Measurements from ENCODE around the gene TNFRSF1B.

The TNFRSF1B gene

DNA sequence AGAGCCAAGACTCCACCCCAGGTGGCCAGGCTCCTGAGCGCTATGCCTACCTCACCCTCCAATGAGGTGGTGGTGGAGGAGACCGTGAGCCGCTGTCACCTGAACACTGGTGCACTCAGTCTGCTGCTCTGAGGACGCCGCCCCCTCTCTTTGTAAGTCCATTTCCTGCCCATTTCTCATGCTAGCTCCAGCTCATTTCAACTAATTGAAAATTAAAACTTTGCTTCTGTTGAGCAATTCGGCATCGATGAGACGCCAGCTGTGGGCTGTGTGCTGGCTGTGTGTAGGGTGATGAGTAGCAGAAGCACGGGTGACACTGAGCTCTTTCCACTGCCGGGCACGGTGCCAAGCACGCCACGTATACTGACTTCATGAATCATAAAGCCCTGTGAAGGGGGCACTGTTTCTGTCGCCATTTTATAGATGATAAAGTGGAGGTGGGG, 11.2 kb downstream of the TNFRSF1B start:
- Histone ChIP-seq H3K27me3 (ENCODE audit: insufficient read depth, poor library complexity, severe bottlenecking) (no peaks in the 10 kb centered on the region), H3K9me3 (ENCODE audit: severe bottlenecking) (no peaks in the 10 kb centered on the region), H3K4me1 (ENCODE audit: insufficient read depth, poor library complexity, severe bottlenecking) (no peaks in the 10 kb centered on the region), H3K27ac (ENCODE audit: poor library complexity, severe bottlenecking) (no peak overlapping the region), H3K36me3 (ENCODE audit: low read depth) (no peaks in the 10 kb centered on the region), H3K4me3 (ENCODE audit: severe bottlenecking) (no peak overlapping the region)
- no peak for ATAC-seq (ENCODE audit: low read depth)
- TF ChIP-seq, protein P1, sequence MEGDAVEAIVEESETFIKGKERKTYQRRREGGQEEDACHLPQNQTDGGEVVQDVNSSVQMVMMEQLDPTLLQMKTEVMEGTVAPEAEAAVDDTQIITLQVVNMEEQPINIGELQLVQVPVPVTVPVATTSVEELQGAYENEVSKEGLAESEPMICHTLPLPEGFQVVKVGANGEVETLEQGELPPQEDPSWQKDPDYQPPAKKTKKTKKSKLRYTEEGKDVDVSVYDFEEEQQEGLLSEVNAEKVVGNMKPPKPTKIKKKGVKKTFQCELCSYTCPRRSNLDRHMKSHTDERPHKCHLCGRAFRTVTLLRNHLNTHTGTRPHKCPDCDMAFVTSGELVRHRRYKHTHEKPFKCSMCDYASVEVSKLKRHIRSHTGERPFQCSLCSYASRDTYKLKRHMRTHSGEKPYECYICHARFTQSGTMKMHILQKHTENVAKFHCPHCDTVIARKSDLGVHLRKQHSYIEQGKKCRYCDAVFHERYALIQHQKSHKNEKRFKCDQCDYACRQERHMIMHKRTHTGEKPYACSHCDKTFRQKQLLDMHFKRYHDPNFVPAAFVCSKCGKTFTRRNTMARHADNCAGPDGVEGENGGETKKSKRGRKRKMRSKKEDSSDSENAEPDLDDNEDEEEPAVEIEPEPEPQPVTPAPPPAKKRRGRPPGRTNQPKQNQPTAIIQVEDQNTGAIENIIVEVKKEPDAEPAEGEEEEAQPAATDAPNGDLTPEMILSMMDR (IDR thresholded peaks at IDR 0.05; ENCODE audit: poor library complexity, severe bottlenecking) = no peak
- DNase-seq (ENCODE audit: low spot score) = no peak

DNA sequence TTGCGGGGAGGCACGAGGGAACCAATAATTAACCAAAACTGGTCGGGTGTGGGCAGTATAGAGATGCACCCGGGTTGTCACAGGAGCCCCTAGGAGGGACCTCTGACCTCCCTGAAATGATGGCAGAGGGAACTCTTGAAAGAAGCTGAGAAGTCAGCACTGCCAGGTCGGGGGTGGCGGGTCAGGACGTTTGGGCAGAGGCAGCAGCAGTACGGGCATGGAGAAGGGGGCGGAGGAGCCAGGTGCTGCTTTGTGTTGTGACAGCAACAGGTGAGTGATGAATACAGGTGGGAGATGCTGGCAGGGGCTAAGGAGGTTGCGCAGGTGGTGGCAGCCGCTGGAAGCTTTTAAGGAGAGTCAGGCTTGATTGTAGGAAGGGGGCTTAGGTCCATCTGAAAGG, 11.7 kb downstream of the TNFRSF1B start:
- no peaks in the 10 kb centered on the region for H3K27me3 ChIP-seq (ENCODE audit: insufficient read depth, poor library complexity, severe bottlenecking)
- H3K4me3 ChIP-seq (ENCODE audit: severe bottlenecking) = no peak overlapping the region
- H3K27ac ChIP-seq (ENCODE audit: poor library complexity, severe bottlenecking) = no peak overlapping the region
- no peaks in the 10 kb centered on the region for H3K36me3 ChIP-seq (ENCODE audit: low read depth)
- no peaks in the 10 kb centered on the region for H3K9me3 ChIP-seq (ENCODE audit: severe bottlenecking)
- DNase-seq (ENCODE audit: low spot score) (no peak), ATAC-seq (ENCODE audit: low read depth) (no peak)
- TF ChIP-seq, protein P1 (IDR thresholded peaks at IDR 0.05; ENCODE audit: poor library complexity, severe bottlenecking) = no peak
- no peaks in the 10 kb centered on the region for H3K4me1 ChIP-seq (ENCODE audit: insufficient read depth, poor library complexity, severe bottlenecking)

DNA sequence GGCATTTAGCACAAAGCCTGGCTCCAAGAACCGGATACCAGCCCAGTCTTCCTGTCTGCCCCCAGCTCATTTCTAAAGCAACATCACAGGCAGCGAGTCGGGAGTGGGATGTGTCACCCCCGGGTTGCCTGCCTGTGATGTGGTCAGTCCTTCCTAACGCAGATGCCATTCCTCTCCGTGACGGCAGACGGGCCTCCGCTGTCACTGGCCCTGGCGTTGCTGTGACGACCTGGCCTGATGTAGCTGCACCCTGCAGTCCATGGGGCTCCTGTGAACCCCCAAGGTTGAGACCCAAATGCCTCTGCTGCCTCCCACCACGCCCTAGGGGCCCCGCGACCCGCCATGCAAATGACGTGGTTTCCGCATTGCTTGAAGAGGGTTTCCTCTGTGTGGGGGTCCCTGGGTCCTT, 12.3 kb downstream of the TNFRSF1B start:
- Histone ChIP-seq H3K27me3 (ENCODE audit: insufficient read depth, poor library complexity, severe bottlenecking) (no peaks in the 10 kb centered on the region), H3K4me3 (ENCODE audit: severe bottlenecking) (no peak overlapping the region), H3K36me3 (ENCODE audit: low read depth) (no peaks in the 10 kb centered on the region), H3K9me3 (ENCODE audit: severe bottlenecking) (no peaks in the 10 kb centered on the region), H3K27ac (ENCODE audit: poor library complexity, severe bottlenecking) (no peak overlapping the region), H3K4me1 (ENCODE audit: insufficient read depth, poor library complexity, severe bottlenecking) (no peaks in the 10 kb centered on the region)
- ATAC-seq (ENCODE audit: low read depth) (no peak), DNase-seq (ENCODE audit: low spot score) (no peak)
- TF ChIP-seq, protein P1 (IDR thresholded peaks at IDR 0.05; ENCODE audit: poor library complexity, severe bottlenecking) = no peak

DNA sequence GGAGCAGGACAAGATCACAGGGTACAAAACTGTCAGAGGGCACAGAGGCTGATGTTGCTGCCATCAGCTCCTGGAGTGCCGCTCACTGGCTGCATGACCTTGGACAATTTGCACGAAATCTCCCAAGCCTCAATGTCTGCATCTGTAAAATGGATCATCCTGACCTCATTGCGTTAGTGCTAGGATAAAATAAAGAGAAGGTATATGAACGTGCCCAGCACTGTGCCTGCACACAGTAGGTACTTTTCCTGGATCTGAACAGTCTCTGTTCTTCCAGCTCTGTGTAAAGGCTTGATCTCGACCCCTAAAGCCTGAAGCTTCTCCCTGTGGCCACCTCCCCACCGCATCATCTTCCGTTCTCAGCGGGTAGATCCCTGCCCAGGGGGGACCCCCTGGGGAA, 12.9 kb downstream of the TNFRSF1B start:
- H3K27ac ChIP-seq (ENCODE audit: poor library complexity, severe bottlenecking) = no peak overlapping the region
- TF ChIP-seq, protein P1 (IDR thresholded peaks at IDR 0.05; ENCODE audit: poor library complexity, severe bottlenecking) = no peak
- H3K27me3 ChIP-seq (ENCODE audit: insufficient read depth, poor library complexity, severe bottlenecking) = no peaks in the 10 kb centered on the region
- H3K4me1 ChIP-seq (ENCODE audit: insufficient read depth, poor library complexity, severe bottlenecking) = no peaks in the 10 kb centered on the region
- no peak overlapping the region for H3K4me3 ChIP-seq (ENCODE audit: severe bottlenecking)
- ATAC-seq (ENCODE audit: low read depth) (no peak), DNase-seq (ENCODE audit: low spot score) (no peak)
- H3K9me3 ChIP-seq (ENCODE audit: severe bottlenecking) = no peaks in the 10 kb centered on the region
- H3K36me3 ChIP-seq (ENCODE audit: low read depth) = no peaks in the 10 kb centered on the region

DNA sequence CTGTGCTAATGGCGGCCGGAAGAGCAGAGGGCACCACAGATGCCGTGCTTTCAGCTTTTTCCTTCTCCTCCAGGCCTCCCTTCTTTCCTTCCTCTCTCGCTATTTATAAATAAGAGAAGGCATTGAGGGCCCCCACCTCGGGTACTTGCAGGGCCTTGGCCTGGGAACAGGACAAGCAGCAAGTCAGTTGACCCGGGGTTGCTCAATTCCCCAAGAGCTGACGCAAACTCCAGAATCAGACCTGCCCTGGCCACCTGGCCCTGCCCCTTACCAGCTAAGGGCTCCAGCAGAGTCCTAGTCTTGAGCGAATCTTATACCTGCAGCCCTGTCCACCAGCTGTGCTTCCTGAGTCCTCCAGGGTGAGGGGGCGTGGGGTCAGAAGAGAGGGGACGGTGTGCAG, 13.5 kb downstream of the TNFRSF1B start:
- H3K27ac ChIP-seq (ENCODE audit: poor library complexity, severe bottlenecking) = no peak overlapping the region
- no peaks in the 10 kb centered on the region for H3K9me3 ChIP-seq (ENCODE audit: severe bottlenecking)
- DNase-seq (ENCODE audit: low spot score) (no peak), ATAC-seq (ENCODE audit: low read depth) (no peak)
- H3K27me3 ChIP-seq (ENCODE audit: insufficient read depth, poor library complexity, severe bottlenecking) = no peaks in the 10 kb centered on the region
- no peaks in the 10 kb centered on the region for H3K36me3 ChIP-seq (ENCODE audit: low read depth)
- H3K4me3 ChIP-seq (ENCODE audit: severe bottlenecking) = no peak overlapping the region
- TF ChIP-seq, protein P1 (IDR thresholded peaks at IDR 0.05; ENCODE audit: poor library complexity, severe bottlenecking) = no peak
- no peaks in the 10 kb centered on the region for H3K4me1 ChIP-seq (ENCODE audit: insufficient read depth, poor library complexity, severe bottlenecking)

All from RWPE2 (cell line).